ENCODE results near the gene ZNF672. TPM values are rescaled to one million over a fixed set of nuclear protein-coding genes. Genes with fewer than 3 reads are reported as not detected.

The ZNF672 gene
- total RNA-seq, 1 experiment from 2014 or later: 56.0 TPM

- peaks cover 2% of the 10 kb centered on the region; the same call in 1 of the 2 replicates for H3K27me3 ChIP-seq (ENCODE audit: control insufficient read depth, insufficient read depth, low read length)
- peak; percentile 96 for DNase-seq
- H3K36me3 ChIP-seq (replicated peaks; ENCODE audit: control insufficient read depth, insufficient read depth, low read length): no peaks in the 10 kb centered on the region
- peak overlapping the region; percentile 100 for H3K4me3 ChIP-seq (ENCODE audit: insufficient read depth, low read depth, low read length)
Observed at GRCh38 chr1:248838357-248839167, 538 bp downstream of the ZNF672 start.

- no peak for DNase-seq
- Histone ChIP-seq H3K36me3 (replicated peaks; ENCODE audit: control insufficient read depth, insufficient read depth, low read length) (no peaks in the 10 kb centered on the region), H3K4me3 (ENCODE audit: insufficient read depth, low read depth, low read length) (peak overlapping the region; percentile 100), H3K27me3 (ENCODE audit: control insufficient read depth, insufficient read depth, low read length) (peaks cover 2% of the 10 kb centered on the region; the same call in 1 of the 2 replicates)
Observed at GRCh38 chr1:248839168-248839555, 1.1 kb downstream of the ZNF672 start.

DNA sequence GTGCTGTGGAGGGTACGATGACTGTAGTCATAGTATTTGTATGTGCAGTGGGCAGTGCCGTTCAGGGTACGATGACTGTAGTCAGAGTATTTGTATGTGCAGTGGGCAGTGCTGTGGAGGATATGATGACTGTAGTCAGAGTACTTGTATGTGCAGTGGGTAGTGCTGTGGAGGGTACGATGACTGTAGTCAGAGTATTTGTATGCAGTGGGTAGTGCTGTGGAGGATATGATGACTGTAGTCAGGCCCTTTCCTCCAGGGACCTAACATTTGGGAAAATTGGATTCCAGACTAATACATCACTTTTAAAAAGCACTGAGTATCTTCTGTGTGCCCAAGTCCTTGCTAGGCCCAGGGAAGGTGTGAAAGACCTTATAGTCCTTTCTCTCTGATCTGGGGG is 2.9 kb downstream of the ZNF672 start:
- peaks cover 2% of the 10 kb centered on the region; the same call in 1 of the 2 replicates for H3K27me3 ChIP-seq (ENCODE audit: control insufficient read depth, insufficient read depth, low read length)
- H3K36me3 ChIP-seq (replicated peaks; ENCODE audit: control insufficient read depth, insufficient read depth, low read length): peaks cover 5% of the 10 kb centered on the region
- DNase-seq: no peak
- H3K4me3 ChIP-seq (ENCODE audit: insufficient read depth, low read depth, low read length): no peak overlapping the region

- DNase-seq: no peak
- Histone ChIP-seq H3K36me3 (replicated peaks; ENCODE audit: control insufficient read depth, insufficient read depth, low read length) (peaks cover 6% of the 10 kb centered on the region), H3K27me3 (ENCODE audit: control insufficient read depth, insufficient read depth, low read length) (peaks cover 2% of the 10 kb centered on the region; the same call in 1 of the 2 replicates), H3K4me3 (ENCODE audit: insufficient read depth, low read depth, low read length) (no peak overlapping the region)
Observed at GRCh38 chr1:248841702-248842395, 3.8 kb downstream of the ZNF672 start.

- Histone ChIP-seq H3K27me3 (ENCODE audit: control insufficient read depth, insufficient read depth, low read length) (no peaks in the 10 kb centered on the region), H3K4me3 (ENCODE audit: insufficient read depth, low read depth, low read length) (no peak overlapping the region), H3K36me3 (replicated peaks; ENCODE audit: control insufficient read depth, insufficient read depth, low read length) (peaks cover 6% of the 10 kb centered on the region)
- DNase-seq: no peak
Observed at GRCh38 chr1:248842781-248843331, 4.8 kb downstream of the ZNF672 start.

GRCh38 chr1:248843687-248844086 is 5.7 kb downstream of the ZNF672 start:
- H3K27me3 ChIP-seq (ENCODE audit: control insufficient read depth, insufficient read depth, low read length): no peaks in the 10 kb centered on the region
- H3K4me3 ChIP-seq (ENCODE audit: insufficient read depth, low read depth, low read length): no peak overlapping the region
- no peak for DNase-seq
- H3K36me3 ChIP-seq (replicated peaks; ENCODE audit: control insufficient read depth, insufficient read depth, low read length): peaks cover 8% of the 10 kb centered on the region

DNA sequence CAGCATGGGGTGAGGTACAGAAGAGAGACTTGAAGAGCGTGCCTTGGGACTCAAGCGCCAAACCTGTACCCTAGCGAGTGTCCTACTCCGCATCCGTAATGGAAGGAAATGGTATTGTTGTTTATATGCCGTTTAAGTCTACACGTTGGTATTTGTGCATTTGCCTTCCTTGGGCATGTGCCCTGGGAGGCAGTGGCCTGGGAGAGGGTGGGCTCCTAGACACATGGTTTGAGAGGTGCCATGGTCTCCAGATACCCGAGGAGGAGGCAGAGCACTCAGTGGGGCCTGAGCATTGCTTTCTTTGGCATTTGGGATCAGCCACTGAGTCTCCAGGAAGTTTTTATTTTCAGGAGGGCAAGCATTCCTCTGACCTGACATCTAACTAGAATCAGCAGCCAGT is 6.5 kb downstream of the ZNF672 start:
- no peaks in the 10 kb centered on the region for H3K27me3 ChIP-seq (ENCODE audit: control insufficient read depth, insufficient read depth, low read length)
- H3K36me3 ChIP-seq (replicated peaks; ENCODE audit: control insufficient read depth, insufficient read depth, low read length): peaks cover 12% of the 10 kb centered on the region
- DNase-seq: no peak
- no peak overlapping the region for H3K4me3 ChIP-seq (ENCODE audit: insufficient read depth, low read depth, low read length)

GRCh38 chr1:248847181-248847955 is 9.3 kb downstream of the ZNF672 start:
- no peak overlapping the region for H3K4me3 ChIP-seq (ENCODE audit: insufficient read depth, low read depth, low read length)
- DNase-seq: no peak
- H3K27me3 ChIP-seq (ENCODE audit: control insufficient read depth, insufficient read depth, low read length): no peaks in the 10 kb centered on the region
- H3K36me3 ChIP-seq (replicated peaks; ENCODE audit: control insufficient read depth, insufficient read depth, low read length): peaks cover 16% of the 10 kb centered on the region

- peaks cover 17% of the 10 kb centered on the region for H3K36me3 ChIP-seq (replicated peaks; ENCODE audit: control insufficient read depth, insufficient read depth, low read length)
- no peak for DNase-seq
- H3K4me3 ChIP-seq (ENCODE audit: insufficient read depth, low read depth, low read length): no peak overlapping the region
- H3K27me3 ChIP-seq (ENCODE audit: control insufficient read depth, insufficient read depth, low read length): no peaks in the 10 kb centered on the region
Observed at GRCh38 chr1:248847956-248848561, 10.0 kb downstream of the ZNF672 start.

- Histone ChIP-seq H3K36me3 (replicated peaks; ENCODE audit: control insufficient read depth, insufficient read depth, low read length) (peaks cover 21% of the 10 kb centered on the region), H3K27me3 (ENCODE audit: control insufficient read depth, insufficient read depth, low read length) (no peaks in the 10 kb centered on the region), H3K4me3 (ENCODE audit: insufficient read depth, low read depth, low read length) (no peak overlapping the region)
- DNase-seq: no peak
Observed at GRCh38 chr1:248848602-248849001, 10.6 kb downstream of the ZNF672 start.

GRCh38 chr1:248849152-248849551 is 11.1 kb downstream of the ZNF672 start:
- no peak for DNase-seq
- H3K36me3 ChIP-seq (replicated peaks; ENCODE audit: control insufficient read depth, insufficient read depth, low read length): peaks cover 25% of the 10 kb centered on the region
- H3K4me3 ChIP-seq (ENCODE audit: insufficient read depth, low read depth, low read length): no peak overlapping the region
- no peaks in the 10 kb centered on the region for H3K27me3 ChIP-seq (ENCODE audit: control insufficient read depth, insufficient read depth, low read length)

GRCh38 chr1:248849637-248850036 is 11.6 kb downstream of the ZNF672 start:
- no peak overlapping the region for H3K4me3 ChIP-seq (ENCODE audit: insufficient read depth, low read depth, low read length)
- no peak for DNase-seq
- H3K27me3 ChIP-seq (ENCODE audit: control insufficient read depth, insufficient read depth, low read length): no peaks in the 10 kb centered on the region
- H3K36me3 ChIP-seq (replicated peaks; ENCODE audit: control insufficient read depth, insufficient read depth, low read length): peaks cover 29% of the 10 kb centered on the region

- Histone ChIP-seq H3K36me3 (replicated peaks; ENCODE audit: control insufficient read depth, insufficient read depth, low read length) (peaks cover 33% of the 10 kb centered on the region), H3K27me3 (ENCODE audit: control insufficient read depth, insufficient read depth, low read length) (no peaks in the 10 kb centered on the region), H3K4me3 (ENCODE audit: insufficient read depth, low read depth, low read length) (no peak overlapping the region)
- DNase-seq: no peak
Observed at GRCh38 chr1:248850124-248850523, 12.1 kb downstream of the ZNF672 start.

Data from H7 (cell line).